OCI-LY1 (cell line): ENCODE measurements around the gene XYLT2.

Experiments
- H2AFZ ChIP-seq: fragments of 200-600 bp; sonication (generic), shearing (Covaris generic); 2 replicates; pipeline ENCODE4 v1.6.0; 2014; ENCODE audit warnings: antibody characterized with exemption, mild to moderate bottlenecking, low read length
- H3F3A ChIP-seq: fragments of 200-600 bp; sonication (generic), shearing (Covaris generic); 2 replicates; pipeline ENCODE4 v1.6.0; 2014; ENCODE audit warnings: mild to moderate bottlenecking, antibody characterized with exemption, low read length, moderate library complexity; ENCODE audit not compliant: insufficient read depth
- H3K27ac ChIP-seq: fragments of 200-600 bp; sonication (generic); 2 replicates; pipeline ENCODE4 v1.5.1; 2014; ENCODE audit warnings: low read length, mixed run types, mild to moderate bottlenecking, low read depth; ENCODE audit not compliant: poor library complexity, severe bottlenecking
- H3K27me3 ChIP-seq: fragments of 200-600 bp; sonication (generic); 2 replicates; pipeline ENCODE4 v1.6.0; 2014; ENCODE audit warnings: antibody characterized with exemption, mild to moderate bottlenecking, low read length, moderate library complexity; ENCODE audit not compliant: insufficient read depth
- H3K36me3 ChIP-seq: fragments of 200-600 bp; sonication (generic); 2 replicates; pipeline ENCODE4 v1.6.1; 2014; ENCODE audit warnings: mild to moderate bottlenecking, antibody characterized with exemption, low read length, moderate library complexity, mixed read lengths; ENCODE audit not compliant: insufficient read depth
- H3K4me1 ChIP-seq: fragments of 200-600 bp; sonication (generic); 2 replicates; pipeline ENCODE4 v1.5.1; 2014; ENCODE audit warnings: mild to moderate bottlenecking, low read length, moderate library complexity; ENCODE audit not compliant: insufficient read depth, severe bottlenecking
- H3K4me2 ChIP-seq: fragments of 200-600 bp; sonication (generic), shearing (Covaris generic); 2 replicates; pipeline ENCODE4 v1.6.1; 2014; ENCODE audit warnings: low read length
- H3K4me3 ChIP-seq: fragments of 200-600 bp; sonication (generic); 2 replicates; pipeline ENCODE4 v1.5.1; 2014; ENCODE audit warnings: low read length, low read depth, mild to moderate bottlenecking, mixed read lengths; ENCODE audit not compliant: poor library complexity, severe bottlenecking
- H3K79me2 ChIP-seq: fragments of 200-600 bp; shearing (Covaris generic); 2 replicates; pipeline ENCODE4 v1.6.1; 2016; ENCODE audit warnings: mixed run types, low read length, mixed read lengths; ENCODE audit not compliant: insufficient read depth
- H3K9ac ChIP-seq: fragments of 200-600 bp; sonication (generic), shearing (Covaris generic); 2 replicates; pipeline ENCODE4 v1.6.1; 2014; ENCODE audit warnings: mild to moderate bottlenecking, low read length, mixed read lengths
- H3K9me2 ChIP-seq: fragments of 200-600 bp; sonication (generic), shearing (Covaris generic); 2 replicates; pipeline ENCODE4 v1.6.1; 2014; ENCODE audit warnings: low read depth, mild to moderate bottlenecking, low read length, mixed read lengths
- H3K9me3 ChIP-seq: fragments of 200-600 bp; shearing (Covaris generic); 2 replicates; pipeline ENCODE4 v1.6.1; 2014; ENCODE audit warnings: low read length, mixed read lengths
- H4K20me1 ChIP-seq: fragments of 200-600 bp; sonication (generic), shearing (Covaris generic); 2 replicates; pipeline ENCODE4 v1.6.0; 2016; ENCODE audit warnings: mild to moderate bottlenecking, low read length; ENCODE audit not compliant: insufficient read depth
- EZH2 ChIP-seq: fragments of 200-600 bp; sonication (generic), shearing (Covaris generic); IDR thresholded peaks from 2 replicates; pipeline ENCODE4 v1.8.0; 2017; ENCODE audit warnings: borderline replicate concordance, mixed run types, mild to moderate bottlenecking, antibody characterized with exemption, low read length, moderate library complexity, mixed read lengths
- TF ChIP-seq, protein P1 (sequence below): fragments of 200-600 bp; sonication (generic), shearing (Covaris generic); IDR thresholded peaks from 2 replicates; pipeline ENCODE4 v1.5.1; 2017; ENCODE audit warnings: mild to moderate bottlenecking, antibody characterized with exemption, low read length, moderate library complexity, mixed read lengths

XYLT2 gene

GRCh38 chr17:50310455-50311111, 35.3 kb upstream of the XYLT2 start:
- H3K4me3 ChIP-seq = no peak overlapping the region
- TF ChIP-seq EZH2 = no peak
- TF ChIP-seq, protein P1, sequence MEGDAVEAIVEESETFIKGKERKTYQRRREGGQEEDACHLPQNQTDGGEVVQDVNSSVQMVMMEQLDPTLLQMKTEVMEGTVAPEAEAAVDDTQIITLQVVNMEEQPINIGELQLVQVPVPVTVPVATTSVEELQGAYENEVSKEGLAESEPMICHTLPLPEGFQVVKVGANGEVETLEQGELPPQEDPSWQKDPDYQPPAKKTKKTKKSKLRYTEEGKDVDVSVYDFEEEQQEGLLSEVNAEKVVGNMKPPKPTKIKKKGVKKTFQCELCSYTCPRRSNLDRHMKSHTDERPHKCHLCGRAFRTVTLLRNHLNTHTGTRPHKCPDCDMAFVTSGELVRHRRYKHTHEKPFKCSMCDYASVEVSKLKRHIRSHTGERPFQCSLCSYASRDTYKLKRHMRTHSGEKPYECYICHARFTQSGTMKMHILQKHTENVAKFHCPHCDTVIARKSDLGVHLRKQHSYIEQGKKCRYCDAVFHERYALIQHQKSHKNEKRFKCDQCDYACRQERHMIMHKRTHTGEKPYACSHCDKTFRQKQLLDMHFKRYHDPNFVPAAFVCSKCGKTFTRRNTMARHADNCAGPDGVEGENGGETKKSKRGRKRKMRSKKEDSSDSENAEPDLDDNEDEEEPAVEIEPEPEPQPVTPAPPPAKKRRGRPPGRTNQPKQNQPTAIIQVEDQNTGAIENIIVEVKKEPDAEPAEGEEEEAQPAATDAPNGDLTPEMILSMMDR = no peak
- H3K9ac ChIP-seq = no peak overlapping the region
- no peaks in the 10 kb centered on the region for H3K9me2 ChIP-seq
- no peaks in the 10 kb centered on the region for H3K36me3 ChIP-seq
- H2AFZ ChIP-seq = no peak overlapping the region
- H3K27ac ChIP-seq = no peak overlapping the region
- no peak overlapping the region for H3K4me2 ChIP-seq
- H3K27me3 ChIP-seq = no peaks in the 10 kb centered on the region
- no peaks in the 10 kb centered on the region for H3K79me2 ChIP-seq
- no peaks in the 10 kb centered on the region for H3K4me1 ChIP-seq
- no peaks in the 10 kb centered on the region for H4K20me1 ChIP-seq
- no peaks in the 10 kb centered on the region for H3K9me3 ChIP-seq
- H3F3A ChIP-seq = no peaks in the 10 kb centered on the region

DNA sequence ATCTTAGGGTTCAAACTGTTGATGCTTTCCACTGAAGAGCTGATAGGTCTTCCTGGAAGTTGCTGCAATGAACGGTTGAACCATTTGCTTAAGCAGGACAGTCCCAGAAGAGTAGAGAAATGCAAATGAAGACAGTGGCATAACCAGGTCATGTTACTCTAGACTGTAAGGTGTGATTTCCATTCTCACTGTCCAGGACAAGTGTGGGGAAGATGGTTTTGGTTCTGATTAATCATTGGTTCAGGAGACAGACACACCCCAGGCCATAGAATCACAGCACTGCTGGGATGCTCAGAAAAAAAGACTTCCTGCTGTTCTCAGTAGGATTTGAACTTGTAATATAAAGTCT, 34.8 kb upstream of the XYLT2 start:
- Histone ChIP-seq H2AFZ (no peak overlapping the region), H3K27ac (no peak overlapping the region), H3K4me1 (no peaks in the 10 kb centered on the region), H3F3A (no peaks in the 10 kb centered on the region), H3K9ac (no peak overlapping the region), H3K79me2 (no peaks in the 10 kb centered on the region), H3K9me2 (no peaks in the 10 kb centered on the region), H4K20me1 (no peaks in the 10 kb centered on the region), H3K27me3 (0 out of 2 replicates have a peak, but pooled peaks cover 3% of the 10 kb centered on the region), H3K36me3 (no peaks in the 10 kb centered on the region), H3K4me3 (no peak overlapping the region), H3K9me3 (no peaks in the 10 kb centered on the region), H3K4me2 (no peak overlapping the region)
- no peak for TF ChIP-seq EZH2
- TF ChIP-seq, protein P1 = no peak

GRCh38 chr17:50311483-50311882, 34.4 kb upstream of the XYLT2 start:
- Histone ChIP-seq H3K36me3 (no peaks in the 10 kb centered on the region), H3K4me1 (no peaks in the 10 kb centered on the region), H3K79me2 (no peaks in the 10 kb centered on the region), H3K4me3 (no peak overlapping the region), H3K27me3 (0 out of 2 replicates have a peak, but pooled peaks cover 5% of the 10 kb centered on the region), H3K9me2 (no peaks in the 10 kb centered on the region), H3K9me3 (no peaks in the 10 kb centered on the region), H2AFZ (no peak overlapping the region), H3K9ac (no peak overlapping the region), H3K4me2 (no peak overlapping the region), H3K27ac (no peak overlapping the region), H4K20me1 (no peaks in the 10 kb centered on the region), H3F3A (no peaks in the 10 kb centered on the region)
- TF ChIP-seq EZH2 = no peak
- TF ChIP-seq, protein P1 = no peak
